Mesendoderm (in vitro differentiated cells): ENCODE measurements around the gene TRIM73.
"Not testable (repeated sequence)": the region's sequence is repeated elsewhere in the genome, so short reads cannot be mapped to it uniquely, and the experiment has no call there.

Experiments
- DNase-seq: peaks from one replicate; pipeline ENCODE4 v3.0.0; 2013
- H2AK5ac ChIP-seq: 2 replicates; pipeline ENCODE4 v1.6.1; 2013; ENCODE audit warnings: low read length, inconsistent platforms
- H2BK120ac ChIP-seq: 2 replicates; pipeline ENCODE4 v1.6.1; 2013; ENCODE audit warnings: low read depth, mild to moderate bottlenecking, low read length, moderate library complexity, mixed read lengths
- H2BK15ac ChIP-seq: replicated peaks from 2 replicates; pipeline ENCODE4 v1.6.1; 2013; ENCODE audit warnings: low read depth, mild to moderate bottlenecking, moderate library complexity
- H2BK5ac ChIP-seq: 2 replicates; pipeline ENCODE4 v1.6.1; 2013; ENCODE audit warnings: low read length, inconsistent platforms
- H3K18ac ChIP-seq: 2 replicates; pipeline ENCODE4 v1.6.1; 2013; ENCODE audit warnings: mild to moderate bottlenecking, low read length, mixed read lengths
- H3K23ac ChIP-seq: one replicate; pipeline ENCODE4 v1.6.1; 2013; ENCODE audit warnings: low read length
- H3K27ac ChIP-seq: 2 replicates; pipeline ENCODE4 v1.5.1; 2013; ENCODE audit warnings: low read depth, mild to moderate bottlenecking, inconsistent platforms, low read length, moderate library complexity
- H3K27me3 ChIP-seq: 2 replicates; pipeline ENCODE4 v1.6.1; 2013; ENCODE audit warnings: low read length, control low read depth, mild to moderate bottlenecking, inconsistent platforms; ENCODE audit not compliant: insufficient read depth, poor library complexity
- H3K36me3 ChIP-seq: 2 replicates; pipeline ENCODE4 v1.6.1; 2013; ENCODE audit warnings: low read length, inconsistent platforms; ENCODE audit not compliant: control insufficient read depth, insufficient read depth
- H3K4ac ChIP-seq: one replicate; pipeline ENCODE4 v1.6.1; 2013; ENCODE audit warnings: low read depth, mild to moderate bottlenecking, low read length, moderate library complexity
- H3K4me1 ChIP-seq: 2 replicates; pipeline ENCODE4 v1.6.1; 2013; ENCODE audit warnings: low read depth, low read length, inconsistent platforms; ENCODE audit not compliant: control insufficient read depth
- H3K4me2 ChIP-seq: 2 replicates; pipeline ENCODE4 v1.6.1; 2013; ENCODE audit warnings: low read length
- H3K4me3 ChIP-seq: 2 replicates; pipeline ENCODE4 v1.5.1; 2013; ENCODE audit warnings: mild to moderate bottlenecking, low read length
- H3K56ac ChIP-seq: one replicate; pipeline ENCODE4 v1.6.1; 2013; ENCODE audit warnings: low read length
- H3K79me1 ChIP-seq: 2 replicates; pipeline ENCODE4 v1.6.1; 2013; ENCODE audit warnings: low read length, inconsistent platforms
- H3K79me2 ChIP-seq: 2 replicates; pipeline ENCODE4 v1.6.1; 2013; ENCODE audit warnings: mild to moderate bottlenecking, low read length; ENCODE audit not compliant: control insufficient read depth, insufficient read depth
- H3K9ac ChIP-seq: 2 replicates; pipeline ENCODE4 v1.6.1; 2013; ENCODE audit warnings: low read length, inconsistent platforms
- H4K5ac ChIP-seq: one replicate; pipeline ENCODE4 v1.6.1; 2013; ENCODE audit warnings: low read length
- H4K8ac ChIP-seq: one replicate; pipeline ENCODE4 v1.6.1; 2013; ENCODE audit warnings: low read depth, mild to moderate bottlenecking, control low read depth, low read length, moderate library complexity
- WGBS: extraction: QIAGEN DNeasy Blood & Tissue Kit; methylation state at CpG from one replicate; pipeline ENCODE4 v1.1.7; 2013; ENCODE audit warnings: low lambda C conversion rate, missing lambda C conversion rate; ENCODE audit not compliant: insufficient coverage; ENCODE audit errors: extremely low coverage; 5-methylcytosine and 5-hydroxymethylcytosine counted together

The TRIM73 gene

GRCh38 chr7:75418292-75418858 lies 22.9 kb downstream of the TRIM73 start:
- not testable (repeated sequence) for H3K79me1 ChIP-seq, H3K4me2 ChIP-seq, H3K27me3 ChIP-seq, H4K8ac ChIP-seq, H3K18ac ChIP-seq, H2AK5ac ChIP-seq, H3K4me1 ChIP-seq, DNase-seq, H3K36me3 ChIP-seq, H3K4ac ChIP-seq, H3K27ac ChIP-seq, H3K23ac ChIP-seq, H2BK5ac ChIP-seq, H4K5ac ChIP-seq, H2BK15ac ChIP-seq, H2BK120ac ChIP-seq, H3K4me3 ChIP-seq, H3K9ac ChIP-seq, H3K79me2 ChIP-seq, H3K56ac ChIP-seq
- no CpG with 5 or more reads among the region's 20 CpGs for WGBS

- not testable (repeated sequence) for H3K4me3 ChIP-seq
Measured at GRCh38 chr7:75419210-75419609, 23.8 kb downstream of the TRIM73 start.

GRCh38 chr7:75419693-75420092 lies 24.3 kb downstream of the TRIM73 start:
- H3K27ac ChIP-seq, H4K8ac ChIP-seq, DNase-seq, H3K79me1 ChIP-seq, H4K5ac ChIP-seq, H2BK120ac ChIP-seq, H3K27me3 ChIP-seq, H3K4ac ChIP-seq, H3K79me2 ChIP-seq, H3K56ac ChIP-seq, H2BK5ac ChIP-seq, H3K4me1 ChIP-seq, H3K4me2 ChIP-seq, H3K9ac ChIP-seq, H2AK5ac ChIP-seq, H3K18ac ChIP-seq, H2BK15ac ChIP-seq, H3K23ac ChIP-seq, H3K36me3 ChIP-seq, H3K4me3 ChIP-seq: not testable (repeated sequence)
- no CpG with 5 or more reads among the region's 13 CpGs for WGBS

More at GRCh38 chr7:75419210-75419609, 23.8 kb downstream of the TRIM73 start:
- not testable (repeated sequence) for H3K36me3 ChIP-seq, H4K8ac ChIP-seq, H3K4me2 ChIP-seq, H3K9ac ChIP-seq, H3K79me1 ChIP-seq, H4K5ac ChIP-seq, H2BK120ac ChIP-seq, H3K4ac ChIP-seq, H3K27ac ChIP-seq, H3K27me3 ChIP-seq, H2AK5ac ChIP-seq, H2BK5ac ChIP-seq, H3K79me2 ChIP-seq, H3K56ac ChIP-seq, H3K23ac ChIP-seq, H3K4me1 ChIP-seq, DNase-seq, H3K18ac ChIP-seq, H2BK15ac ChIP-seq
- WGBS = no CpG with 5 or more reads among the region's 13 CpGs

GRCh38 chr7:75420152-75420551 lies 24.7 kb downstream of the TRIM73 start:
- not testable (repeated sequence) for DNase-seq, H2BK15ac ChIP-seq, H3K9ac ChIP-seq, H3K27me3 ChIP-seq, H3K4me2 ChIP-seq, H3K23ac ChIP-seq, H3K4me3 ChIP-seq, H2AK5ac ChIP-seq, H3K79me2 ChIP-seq, H4K5ac ChIP-seq, H3K27ac ChIP-seq, H3K4me1 ChIP-seq, H2BK120ac ChIP-seq, H3K36me3 ChIP-seq, H3K4ac ChIP-seq, H3K18ac ChIP-seq, H2BK5ac ChIP-seq, H3K79me1 ChIP-seq, H4K8ac ChIP-seq, H3K56ac ChIP-seq
- no CpG with 5 or more reads among the region's 13 CpGs for WGBS

- H3K4me1 ChIP-seq, H3K27me3 ChIP-seq, H3K18ac ChIP-seq, H2BK5ac ChIP-seq, H3K4me2 ChIP-seq, H3K23ac ChIP-seq, H3K36me3 ChIP-seq, H2AK5ac ChIP-seq, H4K5ac ChIP-seq, H3K9ac ChIP-seq, H2BK15ac ChIP-seq, H3K27ac ChIP-seq, H3K4me3 ChIP-seq, DNase-seq, H3K56ac ChIP-seq, H3K79me1 ChIP-seq, H2BK120ac ChIP-seq, H3K79me2 ChIP-seq, H3K4ac ChIP-seq, H4K8ac ChIP-seq: not testable (repeated sequence)
- WGBS = no CpG with 5 or more reads among the region's 50 CpGs
Measured at GRCh38 chr7:75421798-75422710, 26.6 kb downstream of the TRIM73 start.
